ENCODE results near the gene PLCB2. TPM values are rescaled to one million over a fixed set of nuclear protein-coding genes. Genes with fewer than 3 reads are reported as not detected.

PLCB2 gene
- total and polyA plus RNA-seq, 9 of the 15 experiments (the other 6 are each of a cell fraction or from before 2014, with no cell fraction given) = 0.37 to 12.3 (median 8.0) TPM

DNA sequence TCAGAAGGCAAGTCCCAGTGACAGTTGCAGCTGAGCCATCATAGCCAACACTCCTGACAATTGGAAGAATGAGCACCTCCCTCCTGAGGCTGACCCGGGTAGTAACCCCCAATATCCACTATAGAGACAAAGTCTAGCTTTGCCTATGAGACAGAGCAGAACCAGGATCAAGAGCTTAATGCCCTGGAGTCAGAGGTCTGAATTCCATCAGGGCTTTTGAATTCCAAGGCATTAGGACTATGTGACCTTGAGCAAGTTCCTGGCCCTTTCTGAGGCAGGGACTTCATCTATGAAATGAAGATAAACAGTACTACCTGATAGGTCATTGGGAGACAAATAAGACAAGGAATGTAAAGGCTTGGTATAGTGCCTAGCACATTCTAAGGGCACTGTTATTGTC is 12.7 kb upstream of the PLCB2 start:
- Histone ChIP-seq H3K27me3 (ENCODE audit: control insufficient read depth in 2 of 2, insufficient read depth in 2 of 2, low read length in 2 of 2) (peaks cover 2 to 11% of the 10 kb centered on the region in 2 experiments; a peak in 2 of 5 replicates), H2AFZ (ENCODE audit: low read depth, low read length) (no peak overlapping the region), H3K9me3 (replicated peaks; ENCODE audit: control insufficient read depth, insufficient read depth, low read depth, low read length) (no peaks in the 10 kb centered on the region), H3K4me3 (no peak overlapping the region), H3K4me2 (ENCODE audit: insufficient read depth, low read length) (no peak overlapping the region), H3K9ac (ENCODE audit: insufficient read depth in 1 of 2, low read depth in 2 of 2, low read length in 2 of 2) (no peak overlapping the region), H3K79me2 (ENCODE audit: control insufficient read depth, insufficient read depth, low read length) (peaks cover 15% of the 10 kb centered on the region), H4K20me1 (replicated peaks; ENCODE audit: control insufficient read depth, insufficient read depth, low read length) (no peaks in the 10 kb centered on the region; the same call in 1 of the 2 replicates), H3K9me1 (ENCODE audit: control insufficient read depth, insufficient read depth, low read length) (no peaks in the 10 kb centered on the region), H3K4me1 (replicated peaks in 1 of 2; ENCODE audit: control insufficient read depth in 2 of 2, insufficient read depth in 2 of 2, low read length in 2 of 2) (peaks cover 7 to 28% of the 10 kb centered on the region in 2 experiments; a peak in 4 of 5 replicates), H3K27ac (ENCODE audit: extremely low read depth, low read depth, low read length) (no peak overlapping the region), H3K36me3 (ENCODE audit: control insufficient read depth, insufficient read depth, low read length) (peaks cover 8% of the 10 kb centered on the region; the same call in 1 of the 3 replicates)
- TF ChIP-seq PHB (CRISPR knock-in tag; IDR thresholded peaks at IDR 0.05) = no peak
- no peak for TF ChIP-seq ZNF644 (tag; IDR thresholded peaks at IDR 0.05; ENCODE audit: low read depth)
- TF ChIP-seq RB1 (IDR thresholded peaks at IDR 0.05; ENCODE audit: low read depth) = 0 out of 2 replicates have a peak, but pooled peaks have one; percentile 7
- 14% methylated on average over 1 of the region's 1 CpG for WGBS (ENCODE audit: insufficient coverage, low coverage, missing lambda C conversion rate)
- DNase-seq (ENCODE audit: extremely low read depth in 1 of 4, low spot score in 3 of 4) = no peak
- intact Hi-C loops (cut with micrococcal nuclease) = loop anchor here (5.0 kb wide), 2 partner anchors 38 to 102 kb away; partner anchors contain the start of gene ANKRD63
- ATAC-seq = no peak
- ChIA-PET CTCF (ENCODE audit: low intra/inter-chr PET ratio) (interaction anchor here (1.2 to 1.5 kb wide), 4 partner anchors 10 to 101 kb away, joined by 3 to 7 read pairs (median 6); no protein-coding TSS in a partner anchor), POLR2A (interaction anchor here (0.7 to 1.0 kb wide), 3 partner anchors 11 to 747 kb away, joined by 3 to 4 read pairs (median 3); no protein-coding TSS in a partner anchor)
- in situ Hi-C loops (cut with MboI) = no loop called here
- FAIRE-seq = no peak
- no TSS peak for BruUV-seq (replicated peaks)

- no peak for ATAC-seq
- in situ Hi-C loops (cut with MboI) = no loop called here
- 9% methylated on average over 4 of the region's 4 CpGs for WGBS (ENCODE audit: insufficient coverage, low coverage, missing lambda C conversion rate)
These were observed 9.8 kb upstream of the PLCB2 start for GRCh38 chr15:40317580-40317979.

More at GRCh38 chr15:40317580-40317979, 9.8 kb upstream of the PLCB2 start:
- FAIRE-seq (no peak), DNase-seq (ENCODE audit: extremely low read depth in 1 of 4, low spot score in 3 of 4) (no peak)
- POLR2A ChIA-PET = interaction anchor here (0.7 kb wide), 2 partner anchors 10 to 152 kb away, joined by 3 read pairs; no protein-coding TSS in a partner anchor
- BruUV-seq (replicated peaks) = no TSS peak
- Histone ChIP-seq H3K9me3 (replicated peaks; ENCODE audit: control insufficient read depth, insufficient read depth, low read depth, low read length) (no peaks in the 10 kb centered on the region), H3K27ac (ENCODE audit: extremely low read depth, low read depth, low read length) (no peak overlapping the region), H3K4me1 (replicated peaks in 1 of 2; ENCODE audit: control insufficient read depth in 2 of 2, insufficient read depth in 2 of 2, low read length in 2 of 2) (peaks cover 0 to 7% of the 10 kb centered on the region in 2 experiments; a peak in 3 of 5 replicates), H3K79me2 (ENCODE audit: control insufficient read depth, insufficient read depth, low read length) (no peaks in the 10 kb centered on the region), H3K9ac (ENCODE audit: insufficient read depth in 1 of 2, low read depth in 2 of 2, low read length in 2 of 2) (no peak overlapping the region), H3K4me2 (ENCODE audit: insufficient read depth, low read length) (no peak overlapping the region), H3K36me3 (ENCODE audit: control insufficient read depth, insufficient read depth, low read length) (no peaks in the 10 kb centered on the region), H3K9me1 (ENCODE audit: control insufficient read depth, insufficient read depth, low read length) (no peaks in the 10 kb centered on the region), H4K20me1 (replicated peaks; ENCODE audit: control insufficient read depth, insufficient read depth, low read length) (no peaks in the 10 kb centered on the region), H3K27me3 (ENCODE audit: control insufficient read depth in 2 of 2, insufficient read depth in 2 of 2, low read length in 2 of 2) (peaks cover 2 to 25% of the 10 kb centered on the region in 2 experiments; a peak in 3 of 5 replicates), H2AFZ (ENCODE audit: low read depth, low read length) (no peak overlapping the region), H3K4me3 (no peak overlapping the region)
- CTCF ChIA-PET (ENCODE audit: low intra/inter-chr PET ratio) = interaction anchor here (0.8 kb wide), 1 partner anchor 20 kb away, joined by 3 read pairs; no protein-coding TSS in a partner anchor
- intact Hi-C loops (cut with micrococcal nuclease) = no loop called here
- TF ChIP-seq CBX8 (IDR thresholded peaks at IDR 0.05; ENCODE audit: borderline replicate concordance, extremely low read depth, low read depth, low read length, poor library complexity, severe bottlenecking) (peak; percentile 67), GTF2F1 (IDR thresholded peaks at IDR 0.05; ENCODE audit: low read depth, low read length) (no peak), SMAD4 (CRISPR knock-in tag; conservative IDR thresholded peaks at IDR 0.05) (no peak), JUNB (CRISPR knock-in tag; conservative IDR thresholded peaks at IDR 0.05) (no peak), RBFOX2 (IDR thresholded peaks at IDR 0.05; ENCODE audit: low read depth, low read length) (no peak)
